ENCODE data around the gene FOXD4L6. TPM values are rescaled to one million over a fixed set of nuclear protein-coding genes. Genes with fewer than 3 reads are reported as not detected.

The FOXD4L6 gene
- under 0.01 TPM in 1 of 2 replicates, not detected in the other for total RNA-seq

GRCh38 chr9:41128581-41128980, at the start of gene FOXD4L6:
FOXD4L6 (minus strand) TSS chr9:41128681; CDS start chr9:41128383, 298 bp downstream.

Other genes with a start within 250 kb of the FOXD4L6 start
- 2.6 and 5.6 TPM in 2 replicates for gene ZNG1F, start 60.6 kb upstream of the FOXD4L6 start, total RNA-seq

Data from placental pericyte (primary cell).